CD14-positive monocyte (primary cell): ENCODE measurements around the gene RREB1. TPM values are rescaled to one million over a fixed set of nuclear protein-coding genes. Genes with fewer than 3 reads are reported as not detected.

Source experiments
- DNase-seq, 3 donors: peaks; one replicate each; pipeline ENCODE4 v3.0.0-alpha.2; 2011 to 2022
- H2AFZ ChIP-seq: 2 replicates; pipeline ENCODE4 v1.6.0; 2012; ENCODE audit warnings: mild to moderate bottlenecking, low read depth, low read length, inconsistent platforms; ENCODE audit not compliant: insufficient read depth, poor library complexity, severe bottlenecking
- H3K27ac ChIP-seq, 2 donors: 1 replicate in 1 of 2; 2 replicates in 1 of 2; pipeline ENCODE4 v1.5.1; 2012 to 2013; ENCODE audit warnings: low read length in 2 of 2, control low read depth in 1 of 2, inconsistent platforms in 1 of 2, low read depth in 1 of 2, mild to moderate bottlenecking in 1 of 2
- H3K27me3 ChIP-seq, 2 donors: one replicate each; pipeline versions ENCODE4 v1.6.0 to v1.6.1; 2011 to 2013; ENCODE audit warnings: low read length in 2 of 2; ENCODE audit not compliant: control insufficient read depth in 2 of 2, insufficient read depth in 2 of 2
- H3K36me3 ChIP-seq, 2 donors: replicated peaks in 1 of 2; 1 replicate in 1 of 2; 2 replicates in 1 of 2; pipeline versions ENCODE4 v1.5.1 to v1.6.1; 2012 to 2013; ENCODE audit warnings: low read length in 2 of 2, control low read depth in 1 of 2, inconsistent platforms in 1 of 2, mild to moderate bottlenecking in 1 of 2; ENCODE audit not compliant: insufficient read depth in 2 of 2, control insufficient read depth in 1 of 2
- H3K4me1 ChIP-seq, 2 donors: 1 replicate in 1 of 2; 2 replicates in 1 of 2; pipeline versions ENCODE4 v1.5.1 to v1.6.1; 2012 to 2013; ENCODE audit warnings: low read length in 2 of 2, control low read depth in 1 of 2, inconsistent platforms in 1 of 2, mild to moderate bottlenecking in 1 of 2, moderate library complexity in 1 of 2; ENCODE audit not compliant: insufficient read depth in 2 of 2, control insufficient read depth in 1 of 2
- H3K4me2 ChIP-seq: replicated peaks from 2 replicates; pipeline ENCODE3; 2012; ENCODE audit warnings: low read length, moderate library complexity, mild to moderate bottlenecking; ENCODE audit not compliant: poor library complexity, severe bottlenecking; ENCODE audit errors: extremely low read depth
- H3K4me3 ChIP-seq, 3 experiments: fragments of 200-600 bp in 1 of 3; sonication (generic) in 1 of 3; replicated peaks in 1 of 3; 1 replicate in 2 of 3; 2 replicates in 1 of 3; pipeline ENCODE4 v1.5.1; 2011 to 2013; ENCODE audit warnings: low read length in 3 of 3, mild to moderate bottlenecking in 3 of 3, control low read depth in 2 of 3, low read depth in 2 of 3, inconsistent platforms in 1 of 3, moderate library complexity in 1 of 3
- H3K79me2 ChIP-seq: 2 replicates; pipeline ENCODE4 v1.6.0; 2012; ENCODE audit warnings: mild to moderate bottlenecking, control low read depth, inconsistent platforms, low read length, moderate library complexity; ENCODE audit not compliant: insufficient read depth
- H3K9ac ChIP-seq: 2 replicates; pipeline ENCODE4 v1.6.0; 2017; ENCODE audit warnings: low read length, mild to moderate bottlenecking; ENCODE audit not compliant: insufficient read depth, poor library complexity, severe bottlenecking
- H3K9me3 ChIP-seq, 2 donors: replicated peaks in 1 of 2; 1 replicate in 1 of 2; 2 replicates in 1 of 2; pipeline versions ENCODE4 v1.5.1 to v1.6.1; 2012 to 2013; ENCODE audit warnings: low read length in 2 of 2, control low read depth in 1 of 2; ENCODE audit not compliant: control insufficient read depth in 1 of 2, insufficient read depth in 1 of 2
- H4K20me1 ChIP-seq: 2 replicates; pipeline ENCODE4 v1.6.0; 2012; ENCODE audit warnings: mild to moderate bottlenecking, low read length, control low read depth, moderate library complexity; ENCODE audit not compliant: insufficient read depth
- H3K27ac Mint-ChIP-seq, 7 donors: one replicate each; pipeline ENCODE4 v1.8.0; 2020; ENCODE audit warnings: mild to moderate bottlenecking in 7 of 7, mixed read lengths in 7 of 7, moderate library complexity in 6 of 7, inconsistent platforms in 2 of 7
- H3K27me3 Mint-ChIP-seq, 3 donors: one replicate each; pipeline ENCODE4 v1.8.0; 2021 to 2022; ENCODE audit warnings: low read depth in 3 of 3, mild to moderate bottlenecking in 3 of 3, mixed read lengths in 3 of 3, moderate library complexity in 3 of 3, inconsistent platforms in 1 of 3
- H3K36me3 Mint-ChIP-seq, 2 donors: one replicate each; pipeline ENCODE4 v1.8.0; 2020; ENCODE audit warnings: mixed read lengths in 2 of 2, inconsistent platforms in 1 of 2, mild to moderate bottlenecking in 1 of 2
- H3K4me1 Mint-ChIP-seq: one replicate; pipeline ENCODE4 v1.8.0; 2020; ENCODE audit warnings: mild to moderate bottlenecking, mixed read lengths
- H3K4me3 Mint-ChIP-seq, 2 donors: one replicate each; pipeline ENCODE4 v1.8.0; 2020; ENCODE audit warnings: mild to moderate bottlenecking in 2 of 2, mixed read lengths in 2 of 2, moderate library complexity in 1 of 2
- H3K9me3 Mint-ChIP-seq, 7 donors: one replicate each; pipeline ENCODE4 v1.8.0; 2020 to 2022; ENCODE audit warnings: mixed read lengths in 7 of 7, mild to moderate bottlenecking in 6 of 7, moderate library complexity in 6 of 7, inconsistent platforms in 2 of 7
- WGBS: methylation state at CpG from one replicate; pipeline ENCODE4 v1.1.5; 2013; ENCODE audit warnings: missing lambda C conversion rate; ENCODE audit not compliant: insufficient coverage; 5-methylcytosine and 5-hydroxymethylcytosine counted together
- intact Hi-C, 2 donors: fragments of 100-400 bp; cut with micrococcal nuclease; formaldehyde crosslinking; loops; one replicate each; pipeline versions ENCODE4 v1.15.0 to v1.15.1; 2023
- polyA plus RNA-seq, 3 donors: library from polyadenylated mRNA; depleted of rRNA in 1 of 3; unstranded in 2 of 3; stranded (reverse) in 1 of 3; fragments of 300-500 nt in 2 of 3; fragments of >200 nt in 1 of 3; fragmentation: Illumina TruSeq in 2 of 3; gene quantifications; 1 replicate in 2 of 3; 2 replicates in 1 of 3; pipeline ENCODE4 v1.2.3, GENCODE V29; 2012 to 2021
- TF ChIP-seq, protein P1 (sequence below): fragments of 200-600 bp; IDR thresholded peaks from one replicate; pipeline ENCODE4 v1.8.0; 2022; ENCODE audit warnings: antibody characterized with exemption, mild to moderate bottlenecking

The RREB1 gene
- polyA plus RNA-seq, 3 donors: 2.1 to 15.3 (median 5.6) TPM

DNA sequence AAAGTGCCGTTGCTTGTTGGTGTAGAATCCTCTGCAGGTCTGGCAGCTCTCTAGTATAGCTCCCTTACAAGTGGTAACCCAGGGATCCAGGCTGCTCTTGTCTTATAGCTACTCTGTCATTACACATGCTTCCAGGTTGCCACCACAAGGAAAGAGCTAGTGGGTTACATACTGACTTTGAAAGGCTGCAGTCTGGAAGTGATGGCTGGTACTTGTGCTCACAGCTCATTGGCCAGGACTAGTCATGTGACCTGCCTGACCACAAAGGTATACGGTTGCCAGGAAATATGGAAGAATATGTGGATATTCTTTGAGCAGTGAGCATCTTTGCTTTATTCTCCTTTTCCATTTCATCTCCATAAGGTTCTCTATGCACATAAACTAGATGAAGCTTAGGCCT lies 46.0 kb downstream of the RREB1 start:
- Mint-ChIP-seq H3K27me3 (peaks cover 0 to 1% (median 1%) of the 10 kb centered on the region in 3 donors), H3K9me3 (no peaks in the 10 kb centered on the region)
- peaks cover 36 to 49% of the 10 kb centered on the region in 2 donors for H3K4me1 ChIP-seq

DNA sequence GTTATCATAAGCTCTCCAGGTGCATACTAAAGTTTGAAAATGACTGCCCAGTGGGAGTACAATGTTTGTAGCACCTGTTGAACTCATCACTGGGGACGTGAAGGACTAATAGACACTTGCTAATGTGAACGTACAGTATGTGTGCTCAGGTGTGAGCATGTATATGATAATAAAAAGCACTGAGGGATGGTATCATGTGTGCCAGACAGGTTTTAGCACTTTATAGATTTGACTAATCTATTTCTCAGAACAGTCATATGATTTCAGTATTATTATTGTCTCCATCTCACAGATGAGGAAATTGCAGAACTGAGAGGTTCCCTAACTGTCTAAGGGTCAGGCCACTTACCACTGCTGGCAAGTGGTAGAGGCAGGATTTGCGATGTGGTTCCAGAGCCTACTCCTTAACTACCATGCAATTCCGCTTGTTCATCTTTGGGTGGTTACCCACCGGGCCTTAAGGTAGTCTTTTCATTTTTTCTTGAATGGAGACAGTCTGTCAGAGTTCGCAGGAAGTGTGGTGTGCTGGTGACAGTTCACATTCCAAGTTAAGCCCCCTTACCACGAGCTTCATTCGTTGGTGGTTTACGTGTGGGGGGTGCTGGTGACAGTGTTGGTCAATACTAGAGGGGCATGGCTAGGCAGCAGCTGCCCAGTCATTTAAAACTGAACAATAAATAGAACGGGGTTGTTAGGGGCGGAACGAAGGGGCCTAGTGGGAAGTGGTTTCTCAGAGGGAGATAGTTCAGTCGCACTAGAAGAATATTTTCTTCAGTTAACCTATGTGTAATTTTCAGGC lies 46.8 kb downstream of the RREB1 start:
- peak; percentile 71 to 81 (median 76) for DNase-seq

More for the DNA sequence above, 46.0 kb downstream of the RREB1 start:
- Histone ChIP-seq H3K9me3 (no peaks in the 10 kb centered on the region), H3K4me3 (no peak overlapping the region), H3K79me2 (peaks cover 100% of the 10 kb centered on the region), H3K4me2 (no peak overlapping the region), H2AFZ (no peak overlapping the region), H3K36me3 (no peaks in the 10 kb centered on the region), H4K20me1 (peaks cover 99% of the 10 kb centered on the region), H3K27ac (peak overlapping the region; percentile 36 to 92), H3K27me3 (no peaks in the 10 kb centered on the region), H3K9ac (peak overlapping the region; percentile 56)
- Mint-ChIP-seq H3K4me3 (no peak overlapping the region), H3K27ac (peak overlapping the region; percentile 93 to 98 (median 96)), H3K36me3 (peaks cover 19 to 40% of the 10 kb centered on the region in 2 donors), H3K4me1 (peaks cover 71% of the 10 kb centered on the region)
- 100% methylated on average over 1 of the region's 2 CpGs for WGBS
- intact Hi-C loops: no loop called here
- no peak for DNase-seq
- TF ChIP-seq, protein P1, sequence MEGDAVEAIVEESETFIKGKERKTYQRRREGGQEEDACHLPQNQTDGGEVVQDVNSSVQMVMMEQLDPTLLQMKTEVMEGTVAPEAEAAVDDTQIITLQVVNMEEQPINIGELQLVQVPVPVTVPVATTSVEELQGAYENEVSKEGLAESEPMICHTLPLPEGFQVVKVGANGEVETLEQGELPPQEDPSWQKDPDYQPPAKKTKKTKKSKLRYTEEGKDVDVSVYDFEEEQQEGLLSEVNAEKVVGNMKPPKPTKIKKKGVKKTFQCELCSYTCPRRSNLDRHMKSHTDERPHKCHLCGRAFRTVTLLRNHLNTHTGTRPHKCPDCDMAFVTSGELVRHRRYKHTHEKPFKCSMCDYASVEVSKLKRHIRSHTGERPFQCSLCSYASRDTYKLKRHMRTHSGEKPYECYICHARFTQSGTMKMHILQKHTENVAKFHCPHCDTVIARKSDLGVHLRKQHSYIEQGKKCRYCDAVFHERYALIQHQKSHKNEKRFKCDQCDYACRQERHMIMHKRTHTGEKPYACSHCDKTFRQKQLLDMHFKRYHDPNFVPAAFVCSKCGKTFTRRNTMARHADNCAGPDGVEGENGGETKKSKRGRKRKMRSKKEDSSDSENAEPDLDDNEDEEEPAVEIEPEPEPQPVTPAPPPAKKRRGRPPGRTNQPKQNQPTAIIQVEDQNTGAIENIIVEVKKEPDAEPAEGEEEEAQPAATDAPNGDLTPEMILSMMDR: no peak

More for the DNA sequence above, 46.8 kb downstream of the RREB1 start:
- H4K20me1 ChIP-seq: peaks cover 99% of the 10 kb centered on the region
- peak overlapping the region; percentile 56 to 68 for H3K4me3 Mint-ChIP-seq
- no peaks in the 10 kb centered on the region for H3K36me3 ChIP-seq
- H3K27me3 Mint-ChIP-seq: peaks cover 0 to 1% (median 1%) of the 10 kb centered on the region in 3 donors
- H3K36me3 Mint-ChIP-seq: peaks cover 21 to 36% of the 10 kb centered on the region in 2 donors
- peak overlapping the region; percentile 93 to 98 (median 96) for H3K27ac Mint-ChIP-seq
- no peaks in the 10 kb centered on the region for H3K27me3 ChIP-seq
- peak overlapping the region; percentile 57 for H3K4me2 ChIP-seq
- intact Hi-C loops: no loop called here
- peak overlapping the region in 1 of 3 experiments; percentile 43 for H3K4me3 ChIP-seq
- H2AFZ ChIP-seq: peak overlapping the region; percentile 25
- H3K4me1 Mint-ChIP-seq: peaks cover 67% of the 10 kb centered on the region
- peaks cover 36 to 49% of the 10 kb centered on the region in 2 donors for H3K4me1 ChIP-seq
- H3K27ac ChIP-seq: peak overlapping the region; percentile 53 to 92
- peak overlapping the region; percentile 56 for H3K9ac ChIP-seq
- TF ChIP-seq, protein P1: no peak
- no peaks in the 10 kb centered on the region for H3K9me3 Mint-ChIP-seq
- no peaks in the 10 kb centered on the region for H3K9me3 ChIP-seq
- 28% methylated on average over 4 of the region's 13 CpGs for WGBS
- H3K79me2 ChIP-seq: peaks cover 100% of the 10 kb centered on the region
